T-cell (primary cell): ENCODE data around the gene MAGI3. TPM values are rescaled to one million over a fixed set of nuclear protein-coding genes. Genes with fewer than 3 reads are reported as not detected.

ENCODE experiments used
- ATAC-seq, 4 experiments: fragments of 200-7000 bp in 3 of 4; fragments of 150-1000 bp in 1 of 4; cut with Tn5 transposase; replicated peaks in 1 of 4; 1 replicate in 3 of 4; 2 replicates in 1 of 4; pipeline ENCODE4 v1.10.0; 2021; ENCODE audit warnings: moderate library complexity in 3 of 4, mild to moderate bottlenecking in 2 of 4, moderate number of reproducible peaks in 1 of 4
- CTCF ChIA-PET, 2 donors: fragments of 300-600 bp; sonication (Branson Sonifier 250); formaldehyde crosslinking; loops; one replicate each; lab custom pipeline; 2022; ENCODE audit warnings: antibody characterized with exemption in 2 of 2; lab: Charles Lee
- POLR2A ChIA-PET, 2 donors: fragments of 300-600 bp; sonication (Branson Sonifier 250); formaldehyde crosslinking; loops; one replicate each; lab custom pipeline; 2022; ENCODE audit warnings: antibody characterized with exemption in 2 of 2; lab: Charles Lee
- DNase-seq, 35 experiments: peaks; one replicate each; pipeline versions ENCODE4 v3.0.0 to v3.0.0-alpha.2; 2013 to 2023
- H3K27ac ChIP-seq: one replicate; pipeline ENCODE4 v1.5.1; 2013; ENCODE audit warnings: low read length
- H3K27me3 ChIP-seq, 2 experiments: replicated peaks in 1 of 2; 1 replicate in 1 of 2; 2 replicates in 1 of 2; pipeline versions ENCODE4 v1.6.1 to v1.7.0; 2013; ENCODE audit warnings: low read length in 1 of 2, mixed read lengths in 1 of 2; ENCODE audit not compliant: control insufficient read depth in 2 of 2, insufficient read depth in 2 of 2; ENCODE audit errors: extremely low read depth in 1 of 2
- H3K36me3 ChIP-seq, 2 donors: 1 replicate in 1 of 2; 2 replicates in 1 of 2; pipeline versions ENCODE4 v1.6.1 to v1.7.0; 2013; ENCODE audit warnings: low read length in 1 of 2; ENCODE audit not compliant: control insufficient read depth in 2 of 2, insufficient read depth in 1 of 2; ENCODE audit errors: extremely low read depth in 1 of 2
- H3K4me1 ChIP-seq, 2 experiments: 1 replicate in 1 of 2; 2 replicates in 1 of 2; pipeline versions ENCODE4 v1.6.1 to v1.7.0; 2013; ENCODE audit warnings: low read length in 2 of 2, mixed read lengths in 1 of 2; ENCODE audit not compliant: insufficient read depth in 2 of 2, control insufficient read depth in 1 of 2; ENCODE audit errors: extremely low read depth in 1 of 2
- H3K4me3 ChIP-seq, 2 donors: 1 replicate in 1 of 2; 2 replicates in 1 of 2; pipeline versions ENCODE4 v1.5.1 to v1.7.0; 2013; ENCODE audit warnings: mild to moderate bottlenecking in 2 of 2, low read length in 1 of 2, moderate library complexity in 1 of 2; ENCODE audit not compliant: control insufficient read depth in 1 of 2; ENCODE audit errors: extremely low read depth in 1 of 2
- H3K9me3 ChIP-seq: 2 replicates; pipeline ENCODE4 v1.7.0; 2013
- H3K27ac Mint-ChIP-seq, 2 donors: one replicate each; pipeline ENCODE4 v1.8.0; 2020 to 2021; ENCODE audit warnings: mild to moderate bottlenecking in 2 of 2, mixed read lengths in 2 of 2
- H3K27me3 Mint-ChIP-seq, 2 donors: one replicate each; pipeline ENCODE4 v1.8.0; 2021 to 2022; ENCODE audit warnings: mixed read lengths in 2 of 2
- H3K36me3 Mint-ChIP-seq: one replicate; pipeline ENCODE4 v1.8.0; 2021; ENCODE audit warnings: mixed read lengths
- H3K4me1 Mint-ChIP-seq, 3 donors: one replicate each; pipeline ENCODE4 v1.8.0; 2020 to 2022; ENCODE audit warnings: mixed read lengths in 3 of 3, mild to moderate bottlenecking in 1 of 3
- H3K4me3 Mint-ChIP-seq, 3 donors: one replicate each; pipeline ENCODE4 v1.8.0; 2020 to 2022; ENCODE audit warnings: mild to moderate bottlenecking in 3 of 3, mixed read lengths in 3 of 3, moderate library complexity in 3 of 3
- H3K9me3 Mint-ChIP-seq, 3 donors: one replicate each; pipeline ENCODE4 v1.8.0; 2020 to 2022; ENCODE audit warnings: mixed read lengths in 3 of 3
- WGBS: methylation state at CpG from one replicate; pipeline ENCODE4 v1.1.5; 2013; ENCODE audit warnings: missing lambda C conversion rate; ENCODE audit not compliant: insufficient coverage; 5-methylcytosine and 5-hydroxymethylcytosine counted together
- total RNA-seq, 35 experiments: library from RNA in 6 of 35; stranded (reverse) in 6 of 35; fragments of 120-200 nt in 1 of 35; gene quantifications; one replicate each; pipeline versions ENCODE4 v1.2.1 to v1.2.4 and lab custom pipeline; 2013 to 2026

MAGI3 gene
- total RNA-seq (1 to 10 TPM; 4.5 to 8.1 (median 5.6) TPM), total RNA-seq (lab: John Stamatoyannopoulos, UW) (3.2 to 21.6 (median 11.1) reads per million in 29 experiments)
- total RNA-seq (2013), result 5.4 TPM

GRCh38 chr1:113389953-113390834, at the start of gene MAGI3:
TSS of gene MAGI3 (plus strand) at chr1:113390515. CDS start at chr1:113391034, 519 bp downstream.
- Histone ChIP-seq H3K4me3 (peak within 1 kb of the TSS; percentile 90 to 91), H3K9me3 (no peaks in the 10 kb centered on the region), H3K4me1 (peaks cover 18 to 19% of the 10 kb centered on the region in 2 experiments), H3K27ac (peak within 1 kb of the TSS; percentile 15), H3K27me3 (peaks cover 3 to 6% of the 10 kb centered on the region in 2 experiments), H3K36me3 (no peaks in the 10 kb centered on the region)
- DNase-seq, result peak; percentile 81 to 94 (median 87)
- Mint-ChIP-seq H3K36me3 (no peaks in the 10 kb centered on the region), H3K27me3 (peaks cover 0 to 2% of the 10 kb centered on the region in 2 donors), H3K9me3 (peaks cover 0 to 3% (median 3%) of the 10 kb centered on the region in 3 donors), H3K27ac (peak within 1 kb of the TSS; percentile 25 to 89), H3K4me1 (peaks cover 22 to 24% (median 23%) of the 10 kb centered on the region in 3 donors), H3K4me3 (peak within 1 kb of the TSS; percentile 83 to 94 (median 87))
- WGBS, result under 1% methylated on average over 77 of the region's 89 CpGs
- POLR2A ChIA-PET, result no interaction called here
- CTCF ChIA-PET, result interaction anchor here in 1 of 2 donors (1.3 to 1.4 kb wide), 3 partner anchors 9 to 317 kb away, joined by 4 to 6 read pairs (median 5); partner anchors contain the start of gene LRIG2
- ATAC-seq, result peak; percentile 91 to 94 (median 92)

GRCh38 chr1:113353580-113353979, 36.7 kb upstream of the MAGI3 start:
- Histone ChIP-seq H3K27ac (no peak overlapping the region), H3K4me3 (no peak overlapping the region), H3K27me3 (no peaks in the 10 kb centered on the region), H3K9me3 (no peaks in the 10 kb centered on the region), H3K36me3 (no peaks in the 10 kb centered on the region), H3K4me1 (no peaks in the 10 kb centered on the region)
- ChIA-PET POLR2A (no interaction called here), CTCF (no interaction called here)
- Mint-ChIP-seq H3K27me3 (peaks cover 4 to 7% of the 10 kb centered on the region in 2 donors), H3K27ac (no peak overlapping the region), H3K36me3 (no peaks in the 10 kb centered on the region), H3K4me1 (no peaks in the 10 kb centered on the region), H3K9me3 (no peaks in the 10 kb centered on the region), H3K4me3 (no peak overlapping the region)
- DNase-seq (no peak), ATAC-seq (no peak)
- no CpG with 5 or more reads among the region's 2 CpGs for WGBS

- Histone ChIP-seq H3K27me3 (no peaks in the 10 kb centered on the region), H3K27ac (no peak overlapping the region), H3K4me3 (no peak overlapping the region), H3K4me1 (peaks cover 0 to 2% of the 10 kb centered on the region in 2 experiments), H3K9me3 (no peaks in the 10 kb centered on the region), H3K36me3 (no peaks in the 10 kb centered on the region)
- ATAC-seq (no peak), DNase-seq (no peak)
- H3K4me3 Mint-ChIP-seq, result no peak overlapping the region
- ChIA-PET POLR2A (no interaction called here), CTCF (no interaction called here)
- H3K36me3 Mint-ChIP-seq, result no peaks in the 10 kb centered on the region
- H3K9me3 Mint-ChIP-seq, result no peaks in the 10 kb centered on the region
- no peak overlapping the region for H3K27ac Mint-ChIP-seq
- WGBS, result 80% methylated on average over 2 of the region's 3 CpGs
- peaks cover 0 to 5% (median 5%) of the 10 kb centered on the region in 3 donors for H3K4me1 Mint-ChIP-seq
- H3K27me3 Mint-ChIP-seq, result peaks cover 3 to 4% of the 10 kb centered on the region in 2 donors
Observed at GRCh38 chr1:113363935-113364334, 26.4 kb upstream of the MAGI3 start.

- Mint-ChIP-seq H3K4me3 (no peak overlapping the region), H3K9me3 (no peaks in the 10 kb centered on the region), H3K4me1 (peaks cover 0 to 10% (median 7%) of the 10 kb centered on the region in 3 donors), H3K27ac (no peak overlapping the region), H3K27me3 (peaks cover 2 to 4% of the 10 kb centered on the region in 2 donors), H3K36me3 (no peaks in the 10 kb centered on the region)
- Histone ChIP-seq H3K4me1 (peaks cover 0 to 7% of the 10 kb centered on the region in 2 experiments), H3K9me3 (no peaks in the 10 kb centered on the region), H3K27ac (no peak overlapping the region), H3K36me3 (no peaks in the 10 kb centered on the region), H3K27me3 (peaks cover 0 to 3% of the 10 kb centered on the region in 2 experiments), H3K4me3 (no peak overlapping the region)
- POLR2A ChIA-PET, result no interaction called here
- DNase-seq (no peak), ATAC-seq (peak in 2 of 4 experiments; percentile 29 to 40)
- CTCF ChIA-PET, result no interaction called here
Observed at GRCh38 chr1:113369040-113369439, 21.3 kb upstream of the MAGI3 start.

GRCh38 chr1:113369699-113370098, 20.6 kb upstream of the MAGI3 start:
- Histone ChIP-seq H3K36me3 (no peaks in the 10 kb centered on the region), H3K4me3 (no peak overlapping the region), H3K4me1 (peaks cover 0 to 7% of the 10 kb centered on the region in 2 experiments), H3K27ac (no peak overlapping the region), H3K27me3 (peaks cover 0 to 3% of the 10 kb centered on the region in 2 experiments), H3K9me3 (no peaks in the 10 kb centered on the region)
- ATAC-seq (no peak), DNase-seq (no peak)
- 0% methylated on average over 1 of the region's 1 CpG for WGBS
- ChIA-PET CTCF (no interaction called here), POLR2A (no interaction called here)
- Mint-ChIP-seq H3K4me3 (no peak overlapping the region), H3K27me3 (peaks cover 0 to 2% of the 10 kb centered on the region in 2 donors), H3K9me3 (no peaks in the 10 kb centered on the region), H3K4me1 (peaks cover 0 to 10% (median 7%) of the 10 kb centered on the region in 3 donors), H3K27ac (no peak overlapping the region), H3K36me3 (no peaks in the 10 kb centered on the region)

GRCh38 chr1:113370868-113371267, 19.4 kb upstream of the MAGI3 start:
- POLR2A ChIA-PET, result no interaction called here

More at GRCh38 chr1:113370868-113371267, 19.4 kb upstream of the MAGI3 start:
- Histone ChIP-seq H3K27me3 (peaks cover 0 to 3% of the 10 kb centered on the region in 2 experiments), H3K27ac (no peak overlapping the region), H3K9me3 (no peaks in the 10 kb centered on the region), H3K4me3 (no peak overlapping the region), H3K4me1 (peaks cover 0 to 7% of the 10 kb centered on the region in 2 experiments), H3K36me3 (no peaks in the 10 kb centered on the region)
- CTCF ChIA-PET, result no interaction called here
- no peak for DNase-seq
- Mint-ChIP-seq H3K9me3 (no peaks in the 10 kb centered on the region), H3K4me3 (no peak overlapping the region), H3K4me1 (peaks cover 0 to 10% (median 7%) of the 10 kb centered on the region in 3 donors), H3K27me3 (peaks cover 2% of the 10 kb centered on the region in 2 donors), H3K36me3 (no peaks in the 10 kb centered on the region), H3K27ac (no peak overlapping the region)
- 100% methylated on average over 1 of the region's 3 CpGs for whole genome bisulfite sequencing
- ATAC-seq, result no peak
